K562 (cell line): ENCODE measurements around the gene ATP6V1F. TPM values are rescaled to one million over a fixed set of nuclear protein-coding genes. Genes with fewer than 3 reads are reported as not detected.

Source experiments
- ASH1L ChIP-seq: fragments of 450-650 bp; IDR thresholded peaks from 2 replicates; pipeline ENCODE4 v1.6.1; 2018; ENCODE audit warnings: borderline replicate concordance, mild to moderate bottlenecking, low read depth; ENCODE audit not compliant: partially characterized antibody
- BRD9 ChIP-seq: fragments of 450-650 bp; IDR thresholded peaks from 2 replicates; pipeline ENCODE4 v1.6.1; 2018; ENCODE audit warnings: low read depth; ENCODE audit not compliant: partially characterized antibody
- EHMT2 ChIP-seq: fragments of 450-650 bp; IDR thresholded peaks from 2 replicates; pipeline ENCODE4 v1.6.1; 2018; ENCODE audit warnings: antibody characterized with exemption
- ESRRB ChIP-seq: fragments of 250-450 bp; sonication (Bioruptor Pico); IDR thresholded peaks from 2 replicates; pipeline ENCODE4 v1.5.0; 2020; ENCODE audit warnings: mild to moderate bottlenecking, moderate library complexity, borderline replicate concordance
- HDAC6 ChIP-seq: IDR thresholded peaks from 2 replicates; pipeline ENCODE4 v1.6.1; 2012; ENCODE audit warnings: low read depth, mild to moderate bottlenecking, control low read depth, inconsistent platforms, low read length, moderate library complexity
- HNRNPK ChIP-seq: fragments of 200-400 bp; formaldehyde crosslinking; IDR thresholded peaks from one replicate; pipeline ENCODE4 v1.6.1; 2018; ENCODE audit warnings: mild to moderate bottlenecking, low read depth, low read length; ENCODE audit not compliant: poor library complexity, severe bottlenecking
- HNRNPL ChIP-seq: fragments of 200-400 bp; formaldehyde crosslinking; IDR thresholded peaks from 2 replicates; pipeline ENCODE4 v1.6.1; 2017; ENCODE audit warnings: low read depth, mild to moderate bottlenecking, low read length
- LARP7 ChIP-seq: fragments of 450-650 bp; IDR thresholded peaks from 2 replicates; pipeline ENCODE4 v1.6.1; 2016
- NFIC ChIP-seq: fragments of 450-650 bp; IDR thresholded peaks from 2 replicates; pipeline ENCODE4 v1.6.1; 2017; ENCODE audit warnings: mild to moderate bottlenecking, inconsistent platforms
- PRPF4 ChIP-seq: fragments of 200-400 bp; formaldehyde crosslinking; IDR thresholded peaks from one replicate; pipeline ENCODE4 v1.6.1; 2017; ENCODE audit warnings: low read length, low read depth, mild to moderate bottlenecking; ENCODE audit not compliant: insufficient read depth, poor library complexity, severe bottlenecking
- PTBP1 ChIP-seq: fragments of 200-400 bp; formaldehyde crosslinking; IDR thresholded peaks from 2 replicates; pipeline ENCODE4 v1.6.1; 2017; ENCODE audit warnings: low read depth, low read length
- SNRNP70 ChIP-seq: fragments of 200-400 bp; formaldehyde crosslinking; optimal IDR thresholded peaks from 2 replicates; pipeline ENCODE3; 2017; ENCODE audit warnings: low read depth, low read length
- SREBF1 ChIP-seq: fragments of 150-350 bp; IDR thresholded peaks from 2 replicates; pipeline ENCODE4 v1.6.1; 2014; ENCODE audit warnings: antibody characterized with exemption, low read depth, low read length, borderline replicate concordance
- SUPT5H ChIP-seq: fragments of 450-650 bp; IDR thresholded peaks from 2 replicates; pipeline ENCODE4 v1.6.1; 2016
- TCF15 ChIP-seq: fragments of 250-450 bp; sonication (Bioruptor Pico); IDR thresholded peaks from 2 replicates; pipeline ENCODE4 v1.8.0; 2022; ENCODE audit warnings: moderate library complexity, mild to moderate bottlenecking, inconsistent platforms
- YBX1 ChIP-seq: fragments of 450-650 bp; IDR thresholded peaks from 2 replicates; pipeline ENCODE4 v1.7.1; 2016; ENCODE audit warnings: mild to moderate bottlenecking
- ZBTB17 ChIP-seq: fragments of 450-650 bp; formaldehyde crosslinking; IDR thresholded peaks from 2 replicates; pipeline ENCODE4 v1.4.0; 2020; ENCODE audit warnings: mild to moderate bottlenecking
- ZFP36 ChIP-seq: fragments of 150-350 bp; IDR thresholded peaks from 2 replicates; pipeline ENCODE4 v1.6.1; 2018; ENCODE audit warnings: low read length, low read depth; ENCODE audit not compliant: partially characterized antibody
- ZHX1 ChIP-seq: fragments of 150-350 bp; conservative IDR thresholded peaks from 2 replicates; pipeline ENCODE4 v1.6.1; 2014; ENCODE audit warnings: low read length
- ZKSCAN3 ChIP-seq: fragments of 250-450 bp; sonication (Bioruptor Pico); IDR thresholded peaks from 2 replicates; pipeline ENCODE4 v1.4.0; 2020
- ZNF316 ChIP-seq: fragments of 450-650 bp; IDR thresholded peaks from 2 replicates; pipeline ENCODE4 v1.6.1; 2016
- ZNF696 ChIP-seq: fragments of 250-450 bp; sonication (Bioruptor Pico); conservative IDR thresholded peaks from 2 replicates; pipeline ENCODE4 v1.4.0; 2020; ENCODE audit warnings: mild to moderate bottlenecking, moderate library complexity
- polyA plus RNA-seq, 8 experiments: library from polyadenylated mRNA; depleted of rRNA in 4 of 8; stranded (reverse) in 5 of 8; unstranded in 3 of 8; fragments of >200 nt; fragmentation: Nextera tagmentation in 2 of 8; fragmentation: Illumina TruSeq in 1 of 8; extraction: Ambion mirVana in 2 of 8; extraction: Trizol in 1 of 8; gene quantifications; 2 replicates each; pipeline versions ENCODE4 v1.2.1 to v1.2.3, GENCODE V29; 2011 to 2014; ENCODE audit warnings: inconsistent platforms in 1 of 8, missing spikeins in 1 of 8
- total RNA-seq, 7 experiments: library from RNA; depleted of rRNA in 6 of 7; stranded (reverse); fragments of >200 nt in 6 of 7; fragmentation: Illumina TruSeq in 2 of 7; extraction: Trizol in 2 of 7; gene quantifications; 2 replicates each; pipeline versions ENCODE4 v1.2.1 to v1.2.3, GENCODE V29; 2011 to 2021; ENCODE audit warnings: low replicate concordance in 1 of 7
- TF ChIP-seq, protein P1 (sequence below), 2 experiments: fragments of 250-450 bp in 1 of 2; fragments of 450-650 bp in 1 of 2; sonication (Bioruptor Pico) in 1 of 2; IDR thresholded peaks; 2 replicates each; pipeline versions ENCODE4 v1.6.1 to v1.8.0; 2016 to 2021; ENCODE audit warnings: mild to moderate bottlenecking in 2 of 2, moderate library complexity in 2 of 2, missing compliant biosample characterization in 1 of 2, missing genetic modification characterization in 1 of 2
- TF ChIP-seq, protein P2 (sequence below): fragments of 250-450 bp; sonication (Bioruptor Pico); IDR thresholded peaks from 2 replicates; pipeline ENCODE4 v1.8.0; 2021; ENCODE audit warnings: mild to moderate bottlenecking, moderate library complexity

Gene ATP6V1F
- total and polyA plus RNA-seq, 9 of the 15 experiments (the other 6 are each of a cell fraction or from before 2014, with no cell fraction given) = 206 to 1,123 (median 542) TPM

GRCh38 chr7:128861957-128862570, 592 bp upstream of the ATP6V1F start (continued):
- TF ChIP-seq, protein P1, sequence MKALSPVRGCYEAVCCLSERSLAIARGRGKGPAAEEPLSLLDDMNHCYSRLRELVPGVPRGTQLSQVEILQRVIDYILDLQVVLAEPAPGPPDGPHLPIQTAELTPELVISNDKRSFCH (CRISPR knock-in tag; IDR thresholded peaks at IDR 0.05) = no peak
- TF ChIP-seq, protein P1 (tag; IDR thresholded peaks at IDR 0.05) = no peak
- TF ChIP-seq HDAC6 = no peak
- TF ChIP-seq ZFP36 = no peak
- TF ChIP-seq PRPF4 = no peak
- TF ChIP-seq LARP7 = no peak
- no peak for TF ChIP-seq NFIC
- no peak for TF ChIP-seq PTBP1
- TF ChIP-seq ZKSCAN3 (CRISPR knock-in tag) = no peak
- TF ChIP-seq TCF15 (CRISPR knock-in tag) = no peak
- TF ChIP-seq ZBTB17 (CRISPR knock-in tag) = 0 out of 2 replicates have a peak, but pooled peaks have one; percentile 54
- TF ChIP-seq ESRRB (CRISPR knock-in tag) = 0 out of 2 replicates have a peak, but pooled peaks have one; percentile 58
- no peak for TF ChIP-seq ZHX1
- no peak for TF ChIP-seq ZNF696 (CRISPR knock-in tag)
- TF ChIP-seq ASH1L = no peak
- no peak for TF ChIP-seq SNRNP70
- no peak for TF ChIP-seq ZNF316
- no peak for TF ChIP-seq YBX1
- TF ChIP-seq, protein P2, sequence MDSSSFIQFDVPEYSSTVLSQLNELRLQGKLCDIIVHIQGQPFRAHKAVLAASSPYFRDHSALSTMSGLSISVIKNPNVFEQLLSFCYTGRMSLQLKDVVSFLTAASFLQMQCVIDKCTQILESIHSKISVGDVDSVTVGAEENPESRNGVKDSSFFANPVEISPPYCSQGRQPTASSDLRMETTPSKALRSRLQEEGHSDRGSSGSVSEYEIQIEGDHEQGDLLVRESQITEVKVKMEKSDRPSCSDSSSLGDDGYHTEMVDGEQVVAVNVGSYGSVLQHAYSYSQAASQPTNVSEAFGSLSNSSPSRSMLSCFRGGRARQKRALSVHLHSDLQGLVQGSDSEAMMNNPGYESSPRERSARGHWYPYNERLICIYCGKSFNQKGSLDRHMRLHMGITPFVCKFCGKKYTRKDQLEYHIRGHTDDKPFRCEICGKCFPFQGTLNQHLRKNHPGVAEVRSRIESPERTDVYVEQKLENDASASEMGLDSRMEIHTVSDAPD (CRISPR knock-in tag) = no peak
- TF ChIP-seq EHMT2 = peak; percentile 42; the same call in 1 of the 2 replicates
- no peak for TF ChIP-seq SUPT5H
- no peak for TF ChIP-seq BRD9
- TF ChIP-seq HNRNPK = no peak
- TF ChIP-seq HNRNPL = no peak
- no peak for TF ChIP-seq SREBF1
